GM21825 (cell line): ENCODE results near the gene C1orf116.

Experiments
- ATAC-seq: cut with Tn5 transposase; IDR thresholded peaks from one replicate; pipeline ENCODE4 v1.9.1; 2021; ENCODE audit warnings: mild to moderate bottlenecking, moderate library complexity; ENCODE audit not compliant: unreplicated experiment

The C1orf116 gene

GRCh38 chr1:207020709-207021107 lies 11.8 kb downstream of the C1orf116 start:
- no peak for ATAC-seq

- no peak for ATAC-seq
Observed at GRCh38 chr1:207020065-207020708, 12.4 kb downstream of the C1orf116 start.

- no peak for ATAC-seq
Observed at GRCh38 chr1:207019661-207020060, 12.9 kb downstream of the C1orf116 start.

- no peak for ATAC-seq
Observed at GRCh38 chr1:207019161-207019560, 13.4 kb downstream of the C1orf116 start.

- no peak for ATAC-seq
Observed at GRCh38 chr1:207018707-207019106, 13.8 kb downstream of the C1orf116 start.

- no peak for ATAC-seq
Observed at GRCh38 chr1:207017615-207018559, 14.7 kb downstream of the C1orf116 start.

- no peak for ATAC-seq
Observed at GRCh38 chr1:207015791-207016190, 16.8 kb downstream of the C1orf116 start.

- ATAC-seq, result no peak
Observed at GRCh38 chr1:207014728-207015127, 17.8 kb downstream of the C1orf116 start.

GRCh38 chr1:207013321-207014085 lies 19.1 kb downstream of the C1orf116 start:
- no peak for ATAC-seq

- ATAC-seq, result no peak
Observed at GRCh38 chr1:207010726-207011125, 21.8 kb downstream of the C1orf116 start.

- no peak for ATAC-seq
Observed at GRCh38 chr1:207009945-207010344, 22.6 kb downstream of the C1orf116 start.

GRCh38 chr1:207009182-207009850 lies 23.2 kb downstream of the C1orf116 start:
- no peak for ATAC-seq

GRCh38 chr1:207007352-207008033 lies 25.1 kb downstream of the C1orf116 start:
- no peak for ATAC-seq

GRCh38 chr1:207006914-207007313 lies 25.6 kb downstream of the C1orf116 start:
- no peak for ATAC-seq

- no peak for ATAC-seq
Observed at GRCh38 chr1:207006083-207006482, 26.5 kb downstream of the C1orf116 start.

- ATAC-seq, result no peak
Observed at GRCh38 chr1:207004931-207005830, 27.4 kb downstream of the C1orf116 start.

GRCh38 chr1:207003210-207003609 lies 29.3 kb downstream of the C1orf116 start:
- ATAC-seq, result no peak

GRCh38 chr1:207002724-207003146 lies 29.8 kb downstream of the C1orf116 start:
- no peak for ATAC-seq
